H1 (cell line): ENCODE results near the gene TIMM22. TPM values are rescaled to one million over a fixed set of nuclear protein-coding genes. Genes with fewer than 3 reads are reported as not detected.

Experiments used
- CTCF ChIA-PET: fragments of 300-600 bp; sonication (Branson Sonifier 250); formaldehyde crosslinking; loops from one replicate; lab custom pipeline; 2021; ENCODE audit not compliant: partially characterized antibody; lab: Charles Lee
- POLR2A ChIA-PET: fragments of 300-600 bp; sonication (Branson Sonifier 250); formaldehyde crosslinking; loops from one replicate; lab custom pipeline; 2021; ENCODE audit warnings: inconsistent platforms; ENCODE audit not compliant: partially characterized antibody; lab: Charles Lee
- DNase-seq, 2 experiments: peaks; one replicate each; pipeline versions ENCODE4 v3.0.0 to v3.0.0-alpha.2; 2010 to 2022; ENCODE audit warnings: low spot score in 2 of 2, low read depth in 1 of 2, mixed read lengths in 1 of 2
- FAIRE-seq: peaks from 2 replicates; lab custom pipeline; 2011; peaks lifted over from hg19 to GRCh38; lab: Jason Lieb, UNC
- H2AFZ ChIP-seq: 2 replicates; pipeline ENCODE4 v1.8.1; 2012; ENCODE audit warnings: low read length, inconsistent platforms
- H2AK5ac ChIP-seq: 2 replicates; pipeline ENCODE4 v1.6.1; 2013; ENCODE audit warnings: low read depth, low read length
- H2BK120ac ChIP-seq: replicated peaks from 2 replicates; pipeline ENCODE3; 2013; ENCODE audit warnings: low read depth, low read length, inconsistent platforms
- H2BK12ac ChIP-seq: 2 replicates; pipeline ENCODE4 v1.6.1; 2013; ENCODE audit warnings: low read depth, low read length
- H2BK15ac ChIP-seq: 2 replicates; pipeline ENCODE4 v1.6.1; 2013; ENCODE audit warnings: low read length
- H2BK20ac ChIP-seq: 2 replicates; pipeline ENCODE4 v1.6.1; 2013; ENCODE audit warnings: low read length
- H2BK5ac ChIP-seq: 2 replicates; pipeline ENCODE4 v1.6.1; 2013; ENCODE audit warnings: low read depth, low read length
- H3K14ac ChIP-seq: 2 replicates; pipeline ENCODE4 v1.6.1; 2013; ENCODE audit warnings: inconsistent platforms; ENCODE audit not compliant: insufficient read length
- H3K18ac ChIP-seq: 2 replicates; pipeline ENCODE4 v1.6.1; 2013; ENCODE audit warnings: low read length; ENCODE audit errors: extremely low read depth
- H3K23ac ChIP-seq: 2 replicates; pipeline ENCODE4 v1.6.1; 2013; ENCODE audit warnings: inconsistent platforms; ENCODE audit not compliant: insufficient read length
- H3K23me2 ChIP-seq: 2 replicates; pipeline ENCODE4 v1.6.1; 2013; ENCODE audit warnings: low read depth, low read length
- H3K27ac ChIP-seq: 2 replicates; pipeline ENCODE4 v1.6.1; 2011; ENCODE audit warnings: low read depth, low read length, inconsistent platforms
- H3K27me3 ChIP-seq, 4 experiments: replicated peaks in 1 of 4; 1 replicate in 1 of 4; 2 replicates in 3 of 4; pipeline versions ENCODE4 v1.6.1 to v1.8.1; 2011 to 2013; ENCODE audit warnings: low read length in 3 of 4, mild to moderate bottlenecking in 3 of 4, inconsistent platforms in 2 of 4, mixed read lengths in 2 of 4, moderate library complexity in 1 of 4; ENCODE audit not compliant: control insufficient read depth in 3 of 4, insufficient read depth in 3 of 4; ENCODE audit errors: extremely low read depth in 1 of 4
- H3K36me3 ChIP-seq, 4 experiments: 2 replicates each; pipeline versions ENCODE4 v1.6.1 to v1.8.1; 2011 to 2013; ENCODE audit warnings: mild to moderate bottlenecking in 4 of 4, low read length in 3 of 4, moderate library complexity in 2 of 4, control low read depth in 1 of 4, inconsistent platforms in 1 of 4; ENCODE audit not compliant: insufficient read depth in 4 of 4, control insufficient read depth in 2 of 4
- H3K4ac ChIP-seq: replicated peaks from 2 replicates; pipeline ENCODE3; 2013; ENCODE audit warnings: low read length, low read depth, mixed read lengths, inconsistent platforms; ENCODE audit not compliant: insufficient read length
- H3K4me1 ChIP-seq, 4 experiments: replicated peaks in 1 of 4; 1 replicate in 1 of 4; 2 replicates in 3 of 4; pipeline versions ENCODE4 v1.6.1 to v1.8.1; 2011 to 2013; ENCODE audit warnings: low read length in 3 of 4, inconsistent platforms in 2 of 4, mixed read lengths in 1 of 4; ENCODE audit not compliant: insufficient read depth in 4 of 4, control insufficient read depth in 3 of 4
- H3K4me2 ChIP-seq, 2 experiments: 2 replicates each; pipeline versions ENCODE4 v1.6.1 to v1.8.1; 2011 to 2013; ENCODE audit warnings: low read depth in 2 of 2, low read length in 2 of 2, control low read depth in 1 of 2, inconsistent platforms in 1 of 2, mild to moderate bottlenecking in 1 of 2; ENCODE audit not compliant: insufficient read depth in 1 of 2
- H3K4me3 ChIP-seq, 4 experiments: fragments of 200-600, 300-600 bp in 1 of 4; sonication (generic), shearing (Covaris generic), sonication (Bioruptor Twin) in 1 of 4; 2 replicates each; pipeline versions ENCODE4 v1.5.1 to v1.8.1; 2011 to 2016; ENCODE audit warnings: low read length in 4 of 4, low read depth in 3 of 4, control low read depth in 2 of 4, inconsistent platforms in 2 of 4, mild to moderate bottlenecking in 2 of 4, mixed read lengths in 1 of 4, moderate library complexity in 1 of 4; ENCODE audit not compliant: insufficient read depth in 2 of 4; ENCODE audit errors: extremely low read depth in 1 of 4
- H3K56ac ChIP-seq: replicated peaks from 2 replicates; pipeline ENCODE3; 2013; ENCODE audit warnings: low read depth, mild to moderate bottlenecking, mixed read lengths, low read length, inconsistent platforms; ENCODE audit not compliant: insufficient read length
- H3K79me1 ChIP-seq: 2 replicates; pipeline ENCODE4 v1.6.1; 2013; ENCODE audit warnings: low read depth, low read length, control low read depth
- H3K79me2 ChIP-seq, 2 experiments: 2 replicates each; pipeline versions ENCODE4 v1.6.1 to v1.8.1; 2012 to 2013; ENCODE audit warnings: low read length in 2 of 2, mild to moderate bottlenecking in 2 of 2, inconsistent platforms in 1 of 2; ENCODE audit not compliant: insufficient read depth in 2 of 2, control insufficient read depth in 1 of 2
- H3K9ac ChIP-seq, 4 experiments: replicated peaks in 1 of 4; 1 replicate in 1 of 4; 2 replicates in 3 of 4; pipeline versions ENCODE4 v1.6.1 to v1.8.1; 2011 to 2013; ENCODE audit warnings: low read depth in 3 of 4, low read length in 3 of 4, control low read depth in 2 of 4, mild to moderate bottlenecking in 2 of 4, moderate library complexity in 2 of 4, inconsistent platforms in 1 of 4; ENCODE audit errors: extremely low read depth in 1 of 4
- H3K9me3 ChIP-seq, 2 experiments: 2 replicates each; pipeline versions ENCODE4 v1.6.1 to v1.8.1; 2012 to 2013; ENCODE audit warnings: mild to moderate bottlenecking in 2 of 2, moderate library complexity in 2 of 2, control low read depth in 1 of 2, inconsistent platforms in 1 of 2, low read depth in 1 of 2, low read length in 1 of 2, mixed read lengths in 1 of 2; ENCODE audit not compliant: insufficient read depth in 2 of 2
- H4K20me1 ChIP-seq, 2 experiments: replicated peaks in 1 of 2; 2 replicates each; pipeline versions ENCODE3 to v1.8.1; 2011 to 2013; ENCODE audit warnings: inconsistent platforms in 2 of 2, low read length in 2 of 2, mild to moderate bottlenecking in 1 of 2; ENCODE audit not compliant: insufficient read depth in 2 of 2, control insufficient read depth in 1 of 2
- H4K5ac ChIP-seq: 2 replicates; pipeline ENCODE4 v1.6.1; 2013; ENCODE audit warnings: low read length, low read depth, mixed read lengths, inconsistent platforms; ENCODE audit not compliant: insufficient read length
- H4K8ac ChIP-seq: 2 replicates; pipeline ENCODE4 v1.8.0; 2013; ENCODE audit warnings: mild to moderate bottlenecking, moderate library complexity, low read length, inconsistent platforms; ENCODE audit not compliant: insufficient read depth; ENCODE audit errors: extremely low read depth
- H4K91ac ChIP-seq: replicated peaks from 2 replicates; pipeline ENCODE3; 2013; ENCODE audit warnings: low read length, mixed read lengths, inconsistent platforms; ENCODE audit not compliant: insufficient read length
- BCL11A ChIP-seq, 2 experiments: IDR thresholded peaks; one replicate each; pipeline ENCODE4 v1.6.1; 2011; ENCODE audit warnings: low read depth in 2 of 2, low read length in 2 of 2, mild to moderate bottlenecking in 2 of 2
- EGR1 ChIP-seq: IDR thresholded peaks from 2 replicates; pipeline ENCODE4 v1.6.1; 2011; ENCODE audit warnings: low read depth, low read length, borderline replicate concordance
- HDAC2 ChIP-seq, 2 experiments: fragments of 300-600 bp in 1 of 2; sonication (generic) in 1 of 2; IDR thresholded peaks; 2 replicates each; pipeline ENCODE4 v1.6.1; 2011 to 2012; ENCODE audit warnings: low read depth in 2 of 2, low read length in 2 of 2, mild to moderate bottlenecking in 2 of 2, moderate library complexity in 2 of 2, borderline replicate concordance in 1 of 2, inconsistent platforms in 1 of 2
- KDM1A ChIP-seq: fragments of 200-600, 300-600 bp; sonication (generic); IDR thresholded peaks from 2 replicates; pipeline ENCODE4 v1.7.1; 2016; ENCODE audit warnings: mild to moderate bottlenecking, low read length, borderline replicate concordance
- MAFK ChIP-seq: IDR thresholded peaks from 2 replicates; pipeline ENCODE4 v1.6.1; 2012; ENCODE audit warnings: low read depth, mild to moderate bottlenecking, improper control_type of control experiment, low read length
- SUZ12 ChIP-seq: fragments of 200-600 bp; sonication (generic); IDR thresholded peaks from 2 replicates; pipeline ENCODE4 v1.6.1; 2012; ENCODE audit warnings: mild to moderate bottlenecking, inconsistent platforms, low read length, moderate library complexity, mixed read lengths
- WGBS, 2 experiments: shearing (Covaris generic) in 1 of 2; methylation state at CpG; one replicate each; pipeline versions ENCODE4 v1.1.6 to v1.1.7; 2013 to 2015; ENCODE audit warnings: low lambda C conversion rate in 2 of 2, mixed read lengths in 2 of 2, inconsistent platforms in 1 of 2, low coverage in 1 of 2, missing lambda C conversion rate in 1 of 2; ENCODE audit not compliant: insufficient replicate concordance in 2 of 2, insufficient coverage in 1 of 2, insufficient read length in 1 of 2; ENCODE audit errors: extremely low coverage in 1 of 2, missing lambda C conversion rate in 1 of 2; 5-methylcytosine and 5-hydroxymethylcytosine counted together
- polyA plus RNA-seq, 7 experiments: library from polyadenylated mRNA; depleted of rRNA in 3 of 7; stranded (reverse) in 5 of 7; unstranded in 2 of 7; fragments of >200 nt in 5 of 7; fragments of 200-250 nt in 2 of 7; gene quantifications; 1 replicate in 5 of 7; 2 replicates in 1 of 7; 4 replicates in 1 of 7; pipeline versions ENCODE4 v1.2.1 to v1.2.3, GENCODE V29; 2011 to 2013; ENCODE audit warnings: missing spikeins in 2 of 7, mixed read lengths in 2 of 7
- total RNA-seq: library from RNA; stranded (reverse); fragmentation: NEBNext Ultra II Directional; extraction: Animal tissue kit (Norgen Biotek cat#: 25700); gene quantifications from 2 replicates; pipeline ENCODE4 v1.2.1, GENCODE V29; 2021
- TF ChIP-seq, protein P1 (sequence below): IDR thresholded peaks from 2 replicates; pipeline ENCODE4 v1.6.1; 2011; ENCODE audit warnings: low read depth, mild to moderate bottlenecking, low read length; ENCODE audit not compliant: insufficient read depth
- TF ChIP-seq, protein P2 (sequence below): IDR thresholded peaks from 2 replicates; pipeline ENCODE4 v1.6.1; 2012; ENCODE audit warnings: inconsistent platforms

The TIMM22 gene
- total and polyA plus RNA-seq, 2 of the 8 experiments (the other 6 are each of a cell fraction or from before 2014, with no cell fraction given): 13.8 to 17.4 TPM

DNA sequence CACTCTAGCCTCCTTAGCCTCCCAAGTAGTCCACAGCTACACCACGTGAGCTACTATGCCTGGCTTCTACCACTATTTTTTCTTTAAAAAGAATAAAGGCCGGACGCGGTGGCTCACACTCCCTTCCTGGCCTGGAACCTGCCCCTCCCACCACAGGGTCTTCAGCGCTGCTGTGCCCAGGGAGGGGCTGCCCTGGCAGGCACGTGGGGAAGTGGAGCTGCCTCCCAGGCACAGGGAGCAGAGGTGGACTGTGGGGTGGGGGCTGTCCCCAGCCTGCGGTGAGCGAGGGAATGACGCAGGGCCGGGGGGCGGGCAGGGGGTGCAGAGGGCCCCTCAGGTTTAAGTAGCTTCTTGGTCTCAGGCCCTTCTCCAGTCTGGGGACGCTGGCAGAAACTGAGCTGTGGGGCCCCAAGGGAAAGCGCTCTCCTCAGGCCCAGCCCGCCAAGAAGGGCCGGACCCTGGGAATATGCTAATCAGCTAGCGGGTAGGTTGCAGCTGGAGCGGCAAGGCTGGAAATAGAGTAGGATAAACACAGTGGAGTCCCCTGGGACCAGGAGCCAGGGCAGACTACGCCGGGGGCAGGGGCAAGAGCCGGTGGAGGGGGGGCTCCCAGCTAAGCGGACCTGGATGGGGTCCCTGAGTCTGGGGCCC is 46.8 kb downstream of the TIMM22 start:
- Histone ChIP-seq H3K27ac (no peak overlapping the region), H3K36me3 (no peaks in the 10 kb centered on the region; a peak in 1 of 8 replicates), H3K4me2 (peak overlapping the region in 1 of 2 experiments; percentile 41; a peak in 3 of 4 replicates), H2AFZ (no peak overlapping the region), H3K14ac (no peak overlapping the region), H3K9me3 (no peaks in the 10 kb centered on the region), H2AK5ac (peak overlapping the region; percentile 65; the same call in 1 of the 2 replicates), H4K20me1 (peaks cover 0 to 2% of the 10 kb centered on the region in 2 experiments), H3K79me2 (no peaks in the 10 kb centered on the region), H3K18ac (no peak overlapping the region; the same call in 1 of the 2 replicates)
- POLR2A ChIA-PET: interaction anchor here (0.7 to 2.0 kb wide), 2 partner anchors 16 to 33 kb away, joined by 3 to 5 read pairs; no protein-coding TSS in a partner anchor
- CTCF ChIA-PET: interaction anchor here (0.6 to 3.1 kb wide), 7 partner anchors 9 to 1112 kb away, joined by 3 to 28 read pairs (median 4); partner anchors contain the start of gene TIMM22
- TF ChIP-seq, protein P1, sequence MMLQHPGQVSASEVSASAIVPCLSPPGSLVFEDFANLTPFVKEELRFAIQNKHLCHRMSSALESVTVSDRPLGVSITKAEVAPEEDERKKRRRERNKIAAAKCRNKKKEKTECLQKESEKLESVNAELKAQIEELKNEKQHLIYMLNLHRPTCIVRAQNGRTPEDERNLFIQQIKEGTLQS: no peak
- TF ChIP-seq EGR1: 0 out of 2 replicates have a peak, but pooled peaks have one; percentile 13
- TF ChIP-seq HDAC2 (IDR thresholded peaks at IDR 0.05; ENCODE audit: borderline replicate concordance in 1 of 2, low read depth in 2 of 2, low read length in 2 of 2): 0 out of 4 replicates have a peak, but pooled peaks of 1 of the 2 experiments have one; percentile 74
- TF ChIP-seq, protein P2, sequence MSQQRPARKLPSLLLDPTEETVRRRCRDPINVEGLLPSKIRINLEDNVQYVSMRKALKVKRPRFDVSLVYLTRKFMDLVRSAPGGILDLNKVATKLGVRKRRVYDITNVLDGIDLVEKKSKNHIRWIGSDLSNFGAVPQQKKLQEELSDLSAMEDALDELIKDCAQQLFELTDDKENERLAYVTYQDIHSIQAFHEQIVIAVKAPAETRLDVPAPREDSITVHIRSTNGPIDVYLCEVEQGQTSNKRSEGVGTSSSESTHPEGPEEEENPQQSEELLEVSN: 0 out of 2 replicates have a peak, but pooled peaks have one; percentile 27
- TF ChIP-seq KDM1A: peak; percentile 41; the same call in 1 of the 2 replicates
- TF ChIP-seq MAFK: no peak
- no peak for TF ChIP-seq SUZ12
- TF ChIP-seq BCL11A (IDR thresholded peaks at IDR 0.05; ENCODE audit: low read depth in 2 of 2, low read length in 2 of 2): no peak
- TF ChIP-seq, all 59 proteins: peak for 4
- H3K4me1 ChIP-seq: peaks cover 0 to 7% (median 6%) of the 10 kb centered on the region in 4 experiments; a peak in 5 of 7 replicates
- H4K8ac ChIP-seq: no peak overlapping the region
- FAIRE-seq (no peak), DNase-seq (no peak)
- H4K5ac ChIP-seq: no peak overlapping the region
- H3K23ac ChIP-seq: no peak overlapping the region
- H3K79me1 ChIP-seq: no peaks in the 10 kb centered on the region; the same call in 1 of the 2 replicates
- H2BK20ac ChIP-seq: no peak overlapping the region
- no peaks in the 10 kb centered on the region for H3K23me2 ChIP-seq
- H3K4me3 ChIP-seq: peak overlapping the region in 1 of 4 experiments; percentile 16; a peak in 1 of 8 replicates
- 38% methylated on average over 14 of the region's 21 CpGs; no CpG with 5 or more reads in 1 of the 2 experiments for WGBS, 2 experiments
- H4K91ac ChIP-seq: no peak overlapping the region
- 0 out of 7 replicates have a peak, but pooled peaks cover 0 to 2% (median 0%) of the 10 kb centered on the region in 4 experiments for H3K27me3 ChIP-seq
- H3K56ac ChIP-seq: no peak overlapping the region
- H2BK5ac ChIP-seq: no peak overlapping the region
- no peak overlapping the region for H3K9ac ChIP-seq
- no peak overlapping the region for H2BK12ac ChIP-seq
- H2BK15ac ChIP-seq: no peak overlapping the region
- H2BK120ac ChIP-seq: no peak overlapping the region
- no peak overlapping the region for H3K4ac ChIP-seq
